ENCODE data around the gene ASMTL.

Gene ASMTL

GRCh38 chrX:1401611-1402430 is 50.9 kb downstream of the ASMTL start:
- peaks cover 31 to 47% of the 10 kb centered on the region in 2 donors for H3K36me3 ChIP-seq (ENCODE audit: control insufficient read depth in 2 of 2, insufficient read depth in 2 of 2, low read length in 2 of 2)
- no peaks in the 10 kb centered on the region for H3K27me3 ChIP-seq (ENCODE audit: control insufficient read depth in 1 of 2, insufficient read depth in 2 of 2, low read length in 2 of 2)
- no peak overlapping the region for H3K9ac ChIP-seq (ENCODE audit: low read length in 2 of 2)
- H3K9me3 ChIP-seq (ENCODE audit: control insufficient read depth in 2 of 2, low read length in 2 of 2): no peaks in the 10 kb centered on the region
- H3K4me1 ChIP-seq (ENCODE audit: control insufficient read depth, insufficient read depth, low read length): no peaks in the 10 kb centered on the region
- H3K4me3 ChIP-seq (ENCODE audit: low read length in 2 of 2): no peak overlapping the region
- H3K27ac ChIP-seq (ENCODE audit: low read length): no peak overlapping the region

- no peak overlapping the region for H3K9ac ChIP-seq (ENCODE audit: low read length in 2 of 2)
Observed at GRCh38 chrX:1400742-1401471, 51.8 kb downstream of the ASMTL start.

GRCh38 chrX:1400049-1400448 is 52.7 kb downstream of the ASMTL start:
- no peak overlapping the region for H3K27ac ChIP-seq (ENCODE audit: low read length)
- no peak overlapping the region for H3K9ac ChIP-seq (ENCODE audit: low read length in 2 of 2)
- H3K27me3 ChIP-seq (ENCODE audit: control insufficient read depth in 1 of 2, insufficient read depth in 2 of 2, low read length in 2 of 2): no peaks in the 10 kb centered on the region
- peaks cover 2% of the 10 kb centered on the region for H3K4me1 ChIP-seq (ENCODE audit: control insufficient read depth, insufficient read depth, low read length)
- peaks cover 19 to 31% of the 10 kb centered on the region in 2 donors for H3K36me3 ChIP-seq (ENCODE audit: control insufficient read depth in 2 of 2, insufficient read depth in 2 of 2, low read length in 2 of 2)
- no peak overlapping the region for H3K4me3 ChIP-seq (ENCODE audit: low read length in 2 of 2)
- no peaks in the 10 kb centered on the region for H3K9me3 ChIP-seq (ENCODE audit: control insufficient read depth in 2 of 2, low read length in 2 of 2)

More at GRCh38 chrX:1400742-1401471, 51.8 kb downstream of the ASMTL start:
- Histone ChIP-seq H3K27me3 (ENCODE audit: control insufficient read depth in 1 of 2, insufficient read depth in 2 of 2, low read length in 2 of 2) (no peaks in the 10 kb centered on the region), H3K4me3 (ENCODE audit: low read length in 2 of 2) (no peak overlapping the region), H3K27ac (ENCODE audit: low read length) (no peak overlapping the region), H3K4me1 (ENCODE audit: control insufficient read depth, insufficient read depth, low read length) (no peaks in the 10 kb centered on the region), H3K9me3 (ENCODE audit: control insufficient read depth in 2 of 2, low read length in 2 of 2) (no peaks in the 10 kb centered on the region), H3K36me3 (ENCODE audit: control insufficient read depth in 2 of 2, insufficient read depth in 2 of 2, low read length in 2 of 2) (peaks cover 24 to 38% of the 10 kb centered on the region in 2 donors)

- no peaks in the 10 kb centered on the region for H3K9me3 ChIP-seq (ENCODE audit: control insufficient read depth in 2 of 2, low read length in 2 of 2)
- no peak overlapping the region for H3K27ac ChIP-seq (ENCODE audit: low read length)
- peaks cover 5% of the 10 kb centered on the region for H3K4me1 ChIP-seq (ENCODE audit: control insufficient read depth, insufficient read depth, low read length)
- peaks cover 9 to 18% of the 10 kb centered on the region in 2 donors for H3K36me3 ChIP-seq (ENCODE audit: control insufficient read depth in 2 of 2, insufficient read depth in 2 of 2, low read length in 2 of 2)
- no peak overlapping the region for H3K9ac ChIP-seq (ENCODE audit: low read length in 2 of 2)
- H3K27me3 ChIP-seq (ENCODE audit: control insufficient read depth in 1 of 2, insufficient read depth in 2 of 2, low read length in 2 of 2): no peaks in the 10 kb centered on the region
- H3K4me3 ChIP-seq (ENCODE audit: low read length in 2 of 2): no peak overlapping the region
Observed at GRCh38 chrX:1398431-1399340, 54.0 kb downstream of the ASMTL start.

- no peaks in the 10 kb centered on the region for H3K9me3 ChIP-seq (ENCODE audit: control insufficient read depth in 2 of 2, low read length in 2 of 2)
- no peak overlapping the region for H3K9ac ChIP-seq (ENCODE audit: low read length in 2 of 2)
- peaks cover 5% of the 10 kb centered on the region for H3K4me1 ChIP-seq (ENCODE audit: control insufficient read depth, insufficient read depth, low read length)
- H3K27ac ChIP-seq (ENCODE audit: low read length): no peak overlapping the region
- H3K4me3 ChIP-seq (ENCODE audit: low read length in 2 of 2): no peak overlapping the region
- H3K36me3 ChIP-seq (ENCODE audit: control insufficient read depth in 2 of 2, insufficient read depth in 2 of 2, low read length in 2 of 2): peaks cover 2 to 10% of the 10 kb centered on the region in 2 donors
- no peaks in the 10 kb centered on the region for H3K27me3 ChIP-seq (ENCODE audit: control insufficient read depth in 1 of 2, insufficient read depth in 2 of 2, low read length in 2 of 2)
Observed at GRCh38 chrX:1397441-1398270, 55.1 kb downstream of the ASMTL start.

- peaks cover 8% of the 10 kb centered on the region for H3K4me1 ChIP-seq (ENCODE audit: control insufficient read depth, insufficient read depth, low read length)
- H3K27me3 ChIP-seq (ENCODE audit: control insufficient read depth in 1 of 2, insufficient read depth in 2 of 2, low read length in 2 of 2): no peaks in the 10 kb centered on the region
- H3K4me3 ChIP-seq (ENCODE audit: low read length in 2 of 2): no peak overlapping the region
- peaks cover 2 to 10% of the 10 kb centered on the region in 2 donors for H3K36me3 ChIP-seq (ENCODE audit: control insufficient read depth in 2 of 2, insufficient read depth in 2 of 2, low read length in 2 of 2)
- no peak overlapping the region for H3K27ac ChIP-seq (ENCODE audit: low read length)
- no peaks in the 10 kb centered on the region for H3K9me3 ChIP-seq (ENCODE audit: control insufficient read depth in 2 of 2, low read length in 2 of 2)
- H3K9ac ChIP-seq (ENCODE audit: low read length in 2 of 2): no peak overlapping the region
Observed at GRCh38 chrX:1397001-1397400, 55.7 kb downstream of the ASMTL start.

- H3K27me3 ChIP-seq (ENCODE audit: control insufficient read depth in 1 of 2, insufficient read depth in 2 of 2, low read length in 2 of 2): no peaks in the 10 kb centered on the region
- H3K4me3 ChIP-seq (ENCODE audit: low read length in 2 of 2): no peak overlapping the region
- no peaks in the 10 kb centered on the region for H3K9me3 ChIP-seq (ENCODE audit: control insufficient read depth in 2 of 2, low read length in 2 of 2)
- H3K4me1 ChIP-seq (ENCODE audit: control insufficient read depth, insufficient read depth, low read length): peaks cover 13% of the 10 kb centered on the region
- peaks cover 4 to 6% of the 10 kb centered on the region in 2 donors for H3K36me3 ChIP-seq (ENCODE audit: control insufficient read depth in 2 of 2, insufficient read depth in 2 of 2, low read length in 2 of 2)
- no peak overlapping the region for H3K27ac ChIP-seq (ENCODE audit: low read length)
- H3K9ac ChIP-seq (ENCODE audit: low read length in 2 of 2): no peak overlapping the region
Observed at GRCh38 chrX:1395646-1396216, 57.0 kb downstream of the ASMTL start.

GRCh38 chrX:1394731-1395501 is 57.8 kb downstream of the ASMTL start:
- Histone ChIP-seq H3K4me1 (ENCODE audit: control insufficient read depth, insufficient read depth, low read length) (peaks cover 20% of the 10 kb centered on the region), H3K9me3 (ENCODE audit: control insufficient read depth in 2 of 2, low read length in 2 of 2) (no peaks in the 10 kb centered on the region), H3K27me3 (ENCODE audit: control insufficient read depth in 1 of 2, insufficient read depth in 2 of 2, low read length in 2 of 2) (no peaks in the 10 kb centered on the region), H3K36me3 (ENCODE audit: control insufficient read depth in 2 of 2, insufficient read depth in 2 of 2, low read length in 2 of 2) (peaks cover 6 to 14% of the 10 kb centered on the region in 2 donors), H3K27ac (ENCODE audit: low read length) (no peak overlapping the region), H3K9ac (ENCODE audit: low read length in 2 of 2) (no peak overlapping the region), H3K4me3 (ENCODE audit: low read length in 2 of 2) (no peak overlapping the region)

GRCh38 chrX:1393871-1394615 is 58.7 kb downstream of the ASMTL start:
- Histone ChIP-seq H3K36me3 (ENCODE audit: control insufficient read depth in 2 of 2, insufficient read depth in 2 of 2, low read length in 2 of 2) (peaks cover 15 to 23% of the 10 kb centered on the region in 2 donors), H3K4me1 (ENCODE audit: control insufficient read depth, insufficient read depth, low read length) (peaks cover 28% of the 10 kb centered on the region), H3K9me3 (ENCODE audit: control insufficient read depth in 2 of 2, low read length in 2 of 2) (no peaks in the 10 kb centered on the region), H3K9ac (ENCODE audit: low read length in 2 of 2) (no peak overlapping the region), H3K27ac (ENCODE audit: low read length) (peak overlapping the region; percentile 55), H3K27me3 (ENCODE audit: control insufficient read depth in 1 of 2, insufficient read depth in 2 of 2, low read length in 2 of 2) (no peaks in the 10 kb centered on the region), H3K4me3 (ENCODE audit: low read length in 2 of 2) (peak overlapping the region in 1 of 2 donors; percentile 100)

Measured in stomach smooth muscle (tissue), 2 donors.